ENCODE results near the gene GPR150. TPM values are rescaled to one million over a fixed set of nuclear protein-coding genes. Genes with fewer than 3 reads are reported as not detected.

GPR150 gene
- total RNA-seq, 2 experiments from 2014 or later, result 0.45 to 0.76 TPM

DNA sequence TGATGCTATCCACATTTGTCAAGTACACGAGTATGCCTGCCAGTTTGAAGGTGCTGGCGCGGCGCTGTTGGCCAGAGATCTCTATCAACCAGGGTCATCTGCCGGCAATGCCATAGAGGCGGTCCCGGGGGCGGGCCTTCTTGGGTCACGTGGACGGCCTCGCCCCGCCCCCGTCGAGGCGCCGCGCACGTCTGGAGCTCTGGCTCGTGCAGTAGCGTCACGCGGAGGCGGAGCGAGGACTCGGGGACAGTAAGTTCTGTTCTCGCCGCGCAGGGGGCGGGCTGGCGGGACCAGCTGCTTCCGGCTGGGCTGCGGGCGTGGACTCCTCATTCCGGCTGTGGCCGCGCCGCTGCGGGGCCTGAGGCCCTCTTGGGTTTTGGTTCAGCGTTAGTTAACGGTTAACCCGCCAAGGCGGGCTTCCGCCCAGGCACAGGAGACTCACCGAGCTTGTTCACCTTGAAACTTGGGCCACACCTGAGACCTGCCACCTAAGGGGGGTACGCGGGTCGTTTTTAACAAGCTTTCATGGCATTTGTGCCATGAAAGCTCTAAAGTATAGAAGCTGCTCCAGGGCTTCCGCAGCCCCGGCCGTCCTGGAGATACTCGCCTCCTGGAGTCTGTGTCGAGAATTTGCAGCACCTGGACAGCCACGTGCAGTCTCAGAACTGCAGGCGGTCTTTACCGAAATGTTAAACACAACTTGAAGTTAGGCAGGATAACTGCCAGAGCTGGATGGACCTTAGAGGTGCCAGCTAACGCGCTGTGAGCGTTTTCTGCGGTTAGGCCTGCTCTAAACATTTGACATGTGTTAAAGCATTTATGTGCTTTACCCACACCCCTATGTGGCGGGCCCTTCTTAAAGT lies 26.9 kb downstream of the GPR150 start, which contains the start of gene RFESD:
TSS of gene RFESD (plus strand) at position 209 of the 863 bp plus-strand sequence. CDS start 5,495 bp downstream, outside the sequence.
- DNase-seq, result peak; percentile 99
- CTCF ChIA-PET, result interaction anchor here (0.7 to 9.2 kb wide), 12 partner anchors 15 to 362 kb away, joined by 3 to 88 read pairs (median 3); partner anchors contain the start of gene MCTP1
- ATAC-seq, result peak; percentile 95
- intact Hi-C loops (cut with micrococcal nuclease), result loop anchor here (2.0 to 5.0 kb wide), 2 partner anchors 114 to 176 kb away; partner anchors contain the start of gene GLRX
- Mint-ChIP-seq H3K27ac (peak within 1 kb of the TSS; percentile 90), H3K36me3 (ENCODE audit: low read depth) (no peaks in the 10 kb centered on the region), H3K9me3 (no peaks in the 10 kb centered on the region), H3K4me3 (peak within 1 kb of the TSS; percentile 81), H3K4me1 (ENCODE audit: low read depth) (peaks cover 36% of the 10 kb centered on the region), H3K27me3 (no peaks in the 10 kb centered on the region)
- TF ChIP-seq, protein P1, sequence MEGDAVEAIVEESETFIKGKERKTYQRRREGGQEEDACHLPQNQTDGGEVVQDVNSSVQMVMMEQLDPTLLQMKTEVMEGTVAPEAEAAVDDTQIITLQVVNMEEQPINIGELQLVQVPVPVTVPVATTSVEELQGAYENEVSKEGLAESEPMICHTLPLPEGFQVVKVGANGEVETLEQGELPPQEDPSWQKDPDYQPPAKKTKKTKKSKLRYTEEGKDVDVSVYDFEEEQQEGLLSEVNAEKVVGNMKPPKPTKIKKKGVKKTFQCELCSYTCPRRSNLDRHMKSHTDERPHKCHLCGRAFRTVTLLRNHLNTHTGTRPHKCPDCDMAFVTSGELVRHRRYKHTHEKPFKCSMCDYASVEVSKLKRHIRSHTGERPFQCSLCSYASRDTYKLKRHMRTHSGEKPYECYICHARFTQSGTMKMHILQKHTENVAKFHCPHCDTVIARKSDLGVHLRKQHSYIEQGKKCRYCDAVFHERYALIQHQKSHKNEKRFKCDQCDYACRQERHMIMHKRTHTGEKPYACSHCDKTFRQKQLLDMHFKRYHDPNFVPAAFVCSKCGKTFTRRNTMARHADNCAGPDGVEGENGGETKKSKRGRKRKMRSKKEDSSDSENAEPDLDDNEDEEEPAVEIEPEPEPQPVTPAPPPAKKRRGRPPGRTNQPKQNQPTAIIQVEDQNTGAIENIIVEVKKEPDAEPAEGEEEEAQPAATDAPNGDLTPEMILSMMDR (IDR thresholded peaks at IDR 0.05), result no peak
- POLR2A ChIA-PET, result interaction anchor here (0.6 to 2.0 kb wide), 11 partner anchors 14 to 232 kb away, joined by 3 to 6 read pairs (median 3); partner anchors contain the start of gene GLRX

DNA sequence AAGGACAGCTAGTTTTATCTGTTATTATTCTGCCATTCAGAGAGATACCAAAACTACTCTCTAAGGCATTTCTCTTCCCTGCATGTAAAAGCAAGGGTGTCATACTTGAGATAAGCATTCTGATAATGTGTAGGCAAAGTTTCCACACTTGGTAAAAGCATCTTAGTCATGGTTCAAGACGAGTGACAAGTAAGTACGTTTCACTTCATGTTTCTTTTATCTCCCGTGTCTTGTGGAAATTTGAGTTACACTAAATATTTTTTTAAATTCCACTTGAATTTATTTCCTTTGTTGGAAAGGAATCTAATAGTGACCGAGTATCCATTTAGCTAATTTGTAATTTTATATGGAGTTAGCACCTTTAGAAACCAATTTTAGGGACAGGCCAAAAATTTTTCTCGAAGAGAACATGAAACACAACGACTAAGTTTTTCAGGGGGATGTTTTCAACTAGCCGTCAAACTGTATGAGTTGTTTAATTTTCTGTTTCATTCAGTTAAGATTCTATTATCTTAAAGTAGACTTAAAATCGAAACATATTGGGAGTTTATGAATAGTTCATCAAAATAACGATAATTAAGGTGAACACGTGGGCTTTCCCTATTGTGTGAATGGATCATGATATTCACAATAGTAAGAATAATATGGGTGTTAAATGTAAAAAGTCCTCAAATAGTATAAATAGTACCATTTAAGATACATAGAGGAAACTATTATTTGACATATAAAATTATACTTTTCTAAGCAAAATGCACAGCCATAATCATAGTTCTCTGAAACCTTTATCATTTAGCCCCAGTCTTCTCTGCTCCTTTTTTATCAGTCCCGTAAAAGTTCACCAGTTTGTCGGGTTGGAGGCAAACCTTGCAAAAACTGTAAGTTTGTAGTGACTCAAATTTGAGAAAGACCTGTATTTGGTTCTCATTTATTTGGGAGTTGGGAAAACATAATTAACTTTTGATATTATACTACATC lies 28.3 kb downstream of the GPR150 start:
- H3K27ac Mint-ChIP-seq, result peak overlapping the region; percentile 77
- intact Hi-C loops (cut with micrococcal nuclease), result loop anchor here (2.0 to 5.0 kb wide), 2 partner anchors 113 to 174 kb away; partner anchors contain the start of gene GLRX
- ChIA-PET CTCF (interaction anchor here (1.4 to 9.2 kb wide), 5 partner anchors 16 to 136 kb away, joined by 3 to 88 read pairs (median 10); no protein-coding TSS in a partner anchor), POLR2A (interaction anchor here (0.9 to 2.0 kb wide), 4 partner anchors 16 to 191 kb away, joined by 3 to 5 read pairs (median 4); partner anchors contain the start of gene GLRX)
- no peak for DNase-seq
- peaks cover 36% of the 10 kb centered on the region for H3K4me1 Mint-ChIP-seq (ENCODE audit: low read depth)
- peak overlapping the region; percentile 57 for H3K4me3 Mint-ChIP-seq
- TF ChIP-seq, protein P1 (IDR thresholded peaks at IDR 0.05), result no peak
- peak; percentile 17 for ATAC-seq
- no peaks in the 10 kb centered on the region for H3K9me3 Mint-ChIP-seq
- H3K36me3 Mint-ChIP-seq (ENCODE audit: low read depth), result no peaks in the 10 kb centered on the region
- no peaks in the 10 kb centered on the region for H3K27me3 Mint-ChIP-seq

DNA sequence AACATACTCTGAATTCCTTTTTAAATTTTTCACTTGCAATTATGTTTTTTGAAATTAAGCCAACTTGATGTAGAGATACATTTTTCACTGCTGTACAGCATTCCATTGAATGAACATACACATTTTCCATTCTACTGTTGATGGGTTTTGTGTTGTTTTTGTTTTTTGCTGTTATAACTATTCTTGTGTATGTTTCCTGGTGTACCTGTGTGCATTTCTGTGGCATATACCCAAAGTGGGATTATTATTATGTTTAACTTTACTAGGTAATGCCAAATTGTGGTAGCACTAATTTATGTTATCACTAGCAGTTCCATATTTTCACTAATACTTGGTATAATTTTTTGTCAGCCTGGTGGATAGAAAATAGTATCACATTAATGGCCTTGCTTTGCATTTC lies 29.4 kb downstream of the GPR150 start:
- CTCF ChIA-PET, result no interaction called here
- no peak for ATAC-seq

DNA sequence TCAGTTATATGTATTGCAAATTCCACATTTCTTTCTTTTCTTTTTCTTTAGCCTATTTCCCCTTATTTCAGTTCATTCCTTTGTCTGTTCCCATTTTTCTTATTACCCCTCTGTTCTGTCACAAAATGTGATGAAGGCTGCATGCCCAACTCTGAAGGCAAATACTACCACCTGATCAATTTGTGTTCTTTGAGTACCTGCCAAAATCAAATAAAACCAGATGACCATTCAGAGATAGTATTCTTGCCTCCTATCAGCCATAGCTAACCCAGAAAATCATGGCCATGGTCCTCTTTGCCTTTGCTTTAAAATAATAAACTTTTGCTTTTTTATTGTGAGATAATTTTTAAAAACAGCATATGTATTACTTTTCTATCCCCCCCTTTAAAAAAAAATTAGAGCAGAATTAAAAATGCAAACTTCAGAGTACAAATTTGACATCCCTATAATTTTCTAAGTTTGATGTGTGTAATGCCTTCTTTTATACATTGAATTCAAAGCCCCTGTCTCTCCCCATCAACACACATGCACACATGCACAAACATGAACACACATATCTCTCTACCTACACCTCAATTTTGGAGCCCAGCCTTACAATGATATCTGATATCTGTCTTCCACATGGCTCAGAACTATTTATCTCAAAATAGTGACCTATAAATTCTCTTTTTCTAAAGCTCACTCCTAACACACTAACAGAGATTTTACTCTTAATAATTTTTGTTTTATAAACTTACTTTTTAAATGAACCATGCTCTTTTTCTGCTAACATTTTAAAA lies 30.1 kb downstream of the GPR150 start:
- intact Hi-C loops (cut with micrococcal nuclease), result loop anchor here (5.0 kb wide), 1 partner anchor 172 kb away; the partner anchor contains the start of gene GLRX
- TF ChIP-seq, protein P1 (IDR thresholded peaks at IDR 0.05), result no peak
- Mint-ChIP-seq H3K9me3 (no peaks in the 10 kb centered on the region), H3K27me3 (no peaks in the 10 kb centered on the region), H3K27ac (no peak overlapping the region), H3K4me3 (no peak overlapping the region), H3K36me3 (ENCODE audit: low read depth) (no peaks in the 10 kb centered on the region), H3K4me1 (ENCODE audit: low read depth) (peaks cover 27% of the 10 kb centered on the region)
- POLR2A ChIA-PET, result interaction anchor here (1.0 kb wide), 1 partner anchor 12 kb away, joined by 3 read pairs; no protein-coding TSS in a partner anchor
- ATAC-seq (no peak), DNase-seq (no peak)
- CTCF ChIA-PET, result interaction anchor here (1.3 to 6.5 kb wide), 3 partner anchors 14 to 194 kb away, joined by 3 to 47 read pairs (median 4); no protein-coding TSS in a partner anchor

More for the DNA sequence above, 29.4 kb downstream of the GPR150 start:
- peaks cover 31% of the 10 kb centered on the region for H3K4me1 Mint-ChIP-seq (ENCODE audit: low read depth)
- DNase-seq, result no peak
- intact Hi-C loops (cut with micrococcal nuclease), result loop anchor here (5.0 kb wide), 1 partner anchor 173 kb away; the partner anchor contains the start of gene GLRX
- TF ChIP-seq, protein P1 (IDR thresholded peaks at IDR 0.05), result no peak
- H3K4me3 Mint-ChIP-seq, result no peak overlapping the region
- no peak overlapping the region for H3K27ac Mint-ChIP-seq
- POLR2A ChIA-PET, result no interaction called here
- H3K36me3 Mint-ChIP-seq (ENCODE audit: low read depth), result no peaks in the 10 kb centered on the region
- H3K27me3 Mint-ChIP-seq, result no peaks in the 10 kb centered on the region
- no peaks in the 10 kb centered on the region for H3K9me3 Mint-ChIP-seq

All from activated CD8-positive, alpha-beta T cell treated with anti-CD3 and anti-CD28 coated beads for 36 hours (primary cell).